ENCODE data around the gene ATP6AP2.

- TF ChIP-seq CTCF (IDR thresholded peaks at IDR 0.05) (no peak), POLR2A (IDR thresholded peaks at IDR 0.05) (no peak)
These were observed 41.8 kb downstream of the ATP6AP2 start for GRCh38 chrX:40622479-40623138.
